Stimulated activated naive B cell treated with anti-CD40 and anti-IgM and Interleukin-4, amounts not matched to agents 10 μg/mL and 1 μg/mL and 100 μg/mL, for 72 hours (primary cell): Measurements from ENCODE around the gene PIAS3.
"Not testable (repeated sequence)": the region's sequence is repeated elsewhere in the genome, so short reads cannot be mapped to it uniquely, and the experiment has no call there.

Experiments used
- ATAC-seq, 2 donors: fragments of 150-1000 bp; cut with Tn5 transposase; replicated peaks; 2 replicates each; pipeline ENCODE4 v1.10.0; 2021; ENCODE audit warnings: moderate library complexity in 1 of 2
- DNase-seq: peaks from one replicate; pipeline ENCODE4 v3.0.0; 2021
- H3K27ac Mint-ChIP-seq: one replicate; pipeline ENCODE4 v1.8.0; 2022; ENCODE audit warnings: mild to moderate bottlenecking, mixed read lengths
- H3K27me3 Mint-ChIP-seq, 2 donors: one replicate each; pipeline ENCODE4 v1.8.0; 2022; ENCODE audit warnings: mixed read lengths in 2 of 2
- H3K36me3 Mint-ChIP-seq, 2 donors: one replicate each; pipeline ENCODE4 v1.8.0; 2022; ENCODE audit warnings: mixed read lengths in 2 of 2, mild to moderate bottlenecking in 1 of 2
- H3K4me1 Mint-ChIP-seq, 2 donors: one replicate each; pipeline ENCODE4 v1.8.0; 2022; ENCODE audit warnings: mixed read lengths in 2 of 2, mild to moderate bottlenecking in 1 of 2
- H3K4me3 Mint-ChIP-seq, 2 donors: one replicate each; pipeline ENCODE4 v1.8.0; 2022; ENCODE audit warnings: mild to moderate bottlenecking in 2 of 2, mixed read lengths in 2 of 2, moderate library complexity in 1 of 2
- H3K9me3 Mint-ChIP-seq, 2 donors: one replicate each; pipeline ENCODE4 v1.8.0; 2022; ENCODE audit warnings: mixed read lengths in 2 of 2, mild to moderate bottlenecking in 1 of 2

The PIAS3 gene

GRCh38 chr1:145857170-145857569, 1.7 kb downstream of the PIAS3 start:
- Mint-ChIP-seq H3K9me3 (no peaks in the 10 kb centered on the region), H3K27me3 (peaks cover 5 to 6% of the 10 kb centered on the region in 2 donors), H3K4me1 (peaks cover 6 to 18% of the 10 kb centered on the region in 2 donors), H3K27ac (no peak overlapping the region), H3K36me3 (peaks cover 32 to 36% of the 10 kb centered on the region in 2 donors), H3K4me3 (no peak overlapping the region)
- ATAC-seq (no peak), DNase-seq (no peak)

- Mint-ChIP-seq H3K4me3 (no peak overlapping the region), H3K36me3 (peaks cover 44 to 46% of the 10 kb centered on the region in 2 donors), H3K4me1 (peaks cover 6 to 18% of the 10 kb centered on the region in 2 donors), H3K27me3 (no peaks in the 10 kb centered on the region), H3K9me3 (no peaks in the 10 kb centered on the region), H3K27ac (no peak overlapping the region)
- no peak for ATAC-seq
- no peak for DNase-seq
Measured at GRCh38 chr1:145855426-145855948, 3.4 kb downstream of the PIAS3 start.

- peaks cover 52% of the 10 kb centered on the region in 2 donors for H3K36me3 Mint-ChIP-seq
- H3K27ac Mint-ChIP-seq: no peak overlapping the region
- DNase-seq: no peak
Measured at GRCh38 chr1:145849356-145850160, 9.3 kb downstream of the PIAS3 start.

DNA sequence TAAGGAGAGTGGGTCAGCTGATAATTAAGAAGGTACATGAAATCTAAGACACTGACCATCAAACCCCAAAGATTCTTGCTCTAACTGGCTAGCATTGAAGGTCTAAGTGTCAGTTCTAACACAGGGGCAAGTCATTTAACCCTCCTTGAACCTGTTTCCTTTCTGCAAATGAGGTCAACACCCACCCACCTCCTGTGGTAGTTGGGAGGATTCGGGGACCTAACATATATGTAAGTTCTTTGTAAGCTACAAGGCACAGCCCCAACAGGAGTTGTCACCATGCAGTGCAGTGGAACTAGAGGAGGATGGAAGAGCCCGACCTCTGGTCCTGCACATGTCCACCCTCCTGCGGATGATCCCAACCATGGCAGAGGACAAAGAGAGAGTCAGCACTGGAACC, 11.1 kb downstream of the PIAS3 start:
- no peak overlapping the region for H3K27ac Mint-ChIP-seq
- DNase-seq: no peak
- H3K4me1 Mint-ChIP-seq: peaks cover 0 to 7% of the 10 kb centered on the region in 2 donors
- no peaks in the 10 kb centered on the region for H3K27me3 Mint-ChIP-seq
- no peak for ATAC-seq
- no peaks in the 10 kb centered on the region for H3K9me3 Mint-ChIP-seq
- no peak overlapping the region for H3K4me3 Mint-ChIP-seq
- H3K36me3 Mint-ChIP-seq: peaks cover 38 to 39% of the 10 kb centered on the region in 2 donors

More at GRCh38 chr1:145849356-145850160, 9.3 kb downstream of the PIAS3 start:
- no peak for ATAC-seq
- Mint-ChIP-seq H3K4me3 (no peak overlapping the region), H3K9me3 (no peaks in the 10 kb centered on the region), H3K4me1 (peaks cover 0 to 7% of the 10 kb centered on the region in 2 donors), H3K27me3 (no peaks in the 10 kb centered on the region)

DNA sequence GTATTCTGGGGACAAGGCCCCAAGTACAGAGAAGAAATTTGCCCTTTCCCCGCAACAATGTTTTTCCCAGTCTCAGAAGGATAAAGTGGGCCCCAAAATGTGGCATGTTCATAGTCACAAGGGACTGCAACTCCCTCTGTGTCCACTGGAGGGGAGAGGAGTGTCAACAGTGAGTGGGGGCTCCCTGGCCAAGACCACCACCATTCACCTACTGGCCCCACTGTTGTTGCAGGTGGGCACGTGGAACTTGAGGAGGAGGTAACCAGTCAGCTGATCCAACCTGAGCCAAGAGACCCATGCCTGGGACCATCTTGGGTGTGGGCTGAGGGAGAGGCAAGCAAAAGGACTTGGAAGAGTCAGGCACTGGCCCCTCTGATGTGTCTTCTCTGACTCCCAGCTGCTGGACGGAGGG, 12.7 kb downstream of the PIAS3 start:
- no peak for ATAC-seq
- Mint-ChIP-seq H3K36me3 (peaks cover 36 to 44% of the 10 kb centered on the region in 2 donors), H3K27me3 (no peaks in the 10 kb centered on the region), H3K4me1 (peaks cover 0 to 7% of the 10 kb centered on the region in 2 donors), H3K9me3 (no peaks in the 10 kb centered on the region), H3K27ac (no peak overlapping the region), H3K4me3 (no peak overlapping the region)
- no peak for DNase-seq

DNA sequence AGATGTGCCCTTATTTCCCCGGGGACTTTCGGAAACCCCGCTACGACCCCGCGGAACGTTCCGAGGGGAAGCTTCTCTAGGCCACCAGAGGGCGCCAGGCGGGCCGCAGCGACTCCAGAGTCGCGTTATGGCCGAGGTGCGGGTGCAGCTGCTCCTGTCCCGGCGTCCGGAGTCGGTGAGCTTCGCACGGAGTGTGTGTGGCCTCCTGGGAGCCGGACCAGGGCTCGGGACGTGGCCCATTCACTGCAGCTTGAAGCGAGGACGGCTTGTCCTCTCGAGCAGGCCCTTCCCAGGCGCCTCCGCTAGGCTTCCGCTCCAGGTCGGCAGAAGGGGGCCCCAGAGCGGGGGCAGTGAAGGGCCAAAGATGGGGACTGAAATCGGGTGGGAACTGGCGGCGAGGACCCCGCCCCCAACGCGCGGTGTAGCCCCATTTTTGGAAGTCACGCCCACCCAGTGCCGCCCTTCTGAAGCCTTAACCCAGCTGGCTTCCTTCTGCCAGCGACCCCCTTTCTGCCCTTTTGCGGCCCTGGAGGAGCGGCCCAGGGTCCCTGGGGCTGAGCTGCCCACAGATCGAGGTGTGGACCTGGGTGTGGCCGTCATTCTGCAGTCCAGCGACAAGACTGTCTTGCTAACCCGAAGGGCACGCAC, 13.2 kb downstream of the PIAS3 start, which contains the start of gene NUDT17:
Gene NUDT17, plus strand, starts transcription at position 117 of the 648 bp plus-strand sequence. Its CDS starts 11 bp downstream, at position 128.
- Mint-ChIP-seq H3K27ac (no peak within 1 kb of the TSS), H3K36me3 (peaks cover 31 to 45% of the 10 kb centered on the region in 2 donors), H3K4me1 (peaks cover 0 to 7% of the 10 kb centered on the region in 2 donors), H3K4me3 (no peak within 1 kb of the TSS), H3K27me3 (no peaks in the 10 kb centered on the region), H3K9me3 (no peaks in the 10 kb centered on the region)
- peak; percentile 76 to 81 for ATAC-seq
- peak; percentile 69 for DNase-seq

- Mint-ChIP-seq H3K4me1 (peaks cover 0 to 7% of the 10 kb centered on the region in 2 donors), H3K4me3 (no peak overlapping the region), H3K27me3 (no peaks in the 10 kb centered on the region), H3K9me3 (no peaks in the 10 kb centered on the region), H3K36me3 (peaks cover 28 to 42% of the 10 kb centered on the region in 2 donors), H3K27ac (no peak overlapping the region)
- peak; percentile 94 for ATAC-seq
- DNase-seq: no peak
Measured at GRCh38 chr1:145845144-145845513, 13.8 kb downstream of the PIAS3 start.

DNA sequence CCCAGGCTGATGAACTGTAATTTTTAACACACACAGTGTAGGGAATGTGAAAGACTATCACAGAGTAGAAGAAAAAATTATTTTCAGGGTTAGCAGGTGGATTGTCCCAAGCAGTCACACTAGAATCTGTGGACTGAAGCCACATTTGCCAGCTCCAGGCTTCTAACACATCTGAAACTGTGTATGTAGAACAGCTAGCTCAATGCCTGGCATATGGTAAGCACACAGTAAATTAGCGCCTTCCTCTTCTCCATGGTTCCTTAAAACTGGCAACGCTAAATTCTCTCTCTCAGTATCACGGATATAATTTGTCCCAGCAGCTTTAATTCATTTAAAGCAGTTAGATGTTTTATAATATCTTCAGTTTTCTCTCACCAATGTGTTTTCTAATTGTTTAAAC, 15.8 kb downstream of the PIAS3 start:
- H3K9me3 Mint-ChIP-seq: no peaks in the 10 kb centered on the region
- ATAC-seq (no peak), DNase-seq (no peak)
- H3K4me3 Mint-ChIP-seq: no peak overlapping the region
- H3K27ac Mint-ChIP-seq: no peak overlapping the region
- peaks cover 17 to 38% of the 10 kb centered on the region in 2 donors for H3K36me3 Mint-ChIP-seq
- no peaks in the 10 kb centered on the region for H3K27me3 Mint-ChIP-seq
- peaks cover 0 to 7% of the 10 kb centered on the region in 2 donors for H3K4me1 Mint-ChIP-seq

GRCh38 chr1:145837656-145838055, 21.2 kb downstream of the PIAS3 start:
- no peaks in the 10 kb centered on the region for H3K9me3 Mint-ChIP-seq
- no peak overlapping the region for H3K4me3 Mint-ChIP-seq
- H3K27ac Mint-ChIP-seq: no peak overlapping the region
- peaks cover 35 to 64% of the 10 kb centered on the region in 2 donors for H3K36me3 Mint-ChIP-seq
- H3K4me1 Mint-ChIP-seq: no peaks in the 10 kb centered on the region
- DNase-seq (no peak), ATAC-seq (no peak)
- no peaks in the 10 kb centered on the region for H3K27me3 Mint-ChIP-seq

GRCh38 chr1:145830810-145831209, 28.1 kb downstream of the PIAS3 start:
- peaks cover 11 to 16% of the 10 kb centered on the region in 2 donors for H3K4me1 Mint-ChIP-seq
- not testable (repeated sequence) for H3K9me3 Mint-ChIP-seq, H3K4me3 Mint-ChIP-seq, ATAC-seq, H3K27ac Mint-ChIP-seq, H3K27me3 Mint-ChIP-seq, DNase-seq
- H3K36me3 Mint-ChIP-seq: peaks cover 58 to 69% of the 10 kb centered on the region in 2 donors

DNA sequence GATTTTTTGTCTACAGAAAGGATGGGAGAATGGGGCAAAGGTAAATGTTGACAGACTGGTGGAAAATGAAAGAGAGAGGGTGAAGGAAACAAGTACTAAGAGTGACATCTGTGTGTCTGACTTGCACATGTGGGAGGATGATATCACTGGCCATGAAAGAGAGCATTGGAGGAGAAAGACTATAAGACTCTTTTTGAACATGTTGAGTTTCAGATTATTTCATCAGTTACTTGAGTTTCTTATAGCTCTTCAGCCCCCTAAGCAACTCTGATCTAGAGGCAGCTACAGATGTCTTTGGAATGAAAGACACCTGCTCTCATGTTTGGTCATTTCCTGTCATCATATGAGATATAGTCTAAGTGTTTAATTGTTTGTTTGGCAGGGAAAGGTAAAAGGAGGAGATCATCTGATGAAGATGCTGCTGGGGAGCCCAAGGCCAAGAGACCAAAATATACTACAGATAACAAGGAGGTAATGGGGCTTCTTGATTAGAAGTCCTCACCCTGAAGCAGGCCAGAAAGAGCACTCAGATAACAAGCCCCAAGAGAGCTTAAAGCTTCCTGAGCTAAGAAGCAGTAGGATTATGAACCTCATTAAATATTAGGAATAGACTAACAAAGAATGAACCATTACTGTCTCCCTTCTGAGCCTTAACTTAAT, 30.4 kb downstream of the PIAS3 start:
- no peak overlapping the region for H3K4me3 Mint-ChIP-seq
- no peak for DNase-seq
- peaks cover 11 to 18% of the 10 kb centered on the region in 2 donors for H3K4me1 Mint-ChIP-seq
- peak overlapping the region; percentile 10 for H3K27ac Mint-ChIP-seq
- no peaks in the 10 kb centered on the region for H3K9me3 Mint-ChIP-seq
- ATAC-seq: no peak
- no peaks in the 10 kb centered on the region for H3K27me3 Mint-ChIP-seq
- peaks cover 53 to 63% of the 10 kb centered on the region in 2 donors for H3K36me3 Mint-ChIP-seq

DNA sequence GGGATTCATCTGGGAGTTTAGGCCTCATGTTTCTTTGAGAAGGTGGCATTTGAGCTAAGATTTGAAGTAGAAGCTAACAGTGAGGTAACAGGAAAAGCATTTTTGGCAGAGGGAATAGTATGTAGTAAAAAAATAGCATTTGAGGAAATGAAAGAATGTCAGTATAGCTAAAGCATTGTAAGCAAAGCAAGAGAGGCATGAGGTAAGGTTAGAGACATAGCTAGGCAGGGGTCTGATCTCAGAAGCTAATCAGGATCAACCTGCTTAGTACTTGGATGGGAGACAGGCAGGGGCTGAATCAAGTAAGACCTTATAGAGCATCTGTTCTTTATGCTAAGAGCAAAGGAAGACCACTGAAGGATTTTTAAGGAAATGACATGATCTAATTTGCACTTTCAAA, 30.9 kb downstream of the PIAS3 start:
- peak overlapping the region; percentile 10 for H3K27ac Mint-ChIP-seq
- H3K4me3 Mint-ChIP-seq: no peak overlapping the region
- peaks cover 49 to 58% of the 10 kb centered on the region in 2 donors for H3K36me3 Mint-ChIP-seq
- no peaks in the 10 kb centered on the region for H3K9me3 Mint-ChIP-seq
- DNase-seq (no peak), ATAC-seq (no peak)
- H3K27me3 Mint-ChIP-seq: no peaks in the 10 kb centered on the region
- H3K4me1 Mint-ChIP-seq: peaks cover 11 to 18% of the 10 kb centered on the region in 2 donors

GRCh38 chr1:145826030-145826429, 32.9 kb downstream of the PIAS3 start:
- no peaks in the 10 kb centered on the region for H3K9me3 Mint-ChIP-seq
- peaks cover 12 to 18% of the 10 kb centered on the region in 2 donors for H3K4me1 Mint-ChIP-seq
- H3K4me3 Mint-ChIP-seq: no peak overlapping the region
- H3K27ac Mint-ChIP-seq: no peak overlapping the region
- no peak for ATAC-seq
- H3K27me3 Mint-ChIP-seq: no peaks in the 10 kb centered on the region
- DNase-seq: no peak
- peaks cover 39 to 44% of the 10 kb centered on the region in 2 donors for H3K36me3 Mint-ChIP-seq

DNA sequence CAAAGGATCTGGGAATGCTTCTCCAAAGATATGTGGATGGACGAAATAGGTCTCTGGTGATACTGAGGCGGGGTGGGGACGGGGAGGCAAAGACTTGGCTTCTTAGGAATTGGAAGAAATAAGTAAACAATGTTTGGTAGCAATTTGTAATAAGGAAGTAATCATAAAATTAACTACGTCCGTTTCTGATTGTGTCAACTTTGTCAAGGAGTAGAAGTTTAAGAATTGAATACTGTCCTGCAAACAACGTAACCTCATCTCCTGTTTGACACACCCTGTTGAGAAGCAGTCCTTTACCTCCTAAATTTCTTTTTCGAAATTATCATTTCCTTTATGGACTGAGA, 34.4 kb downstream of the PIAS3 start:
- Mint-ChIP-seq H3K9me3 (no peaks in the 10 kb centered on the region), H3K27me3 (no peaks in the 10 kb centered on the region), H3K27ac (peak overlapping the region; percentile 97), H3K4me1 (peaks cover 12 to 18% of the 10 kb centered on the region in 2 donors), H3K4me3 (peak overlapping the region; percentile 93 to 99), H3K36me3 (peaks cover 25 to 33% of the 10 kb centered on the region in 2 donors)
- ATAC-seq (no peak), DNase-seq (no peak)
